HG03135 (cell line): ENCODE data around the gene OR5H2.

Experiments used
- ATAC-seq: cut with Tn5 transposase; IDR thresholded peaks from one replicate; pipeline ENCODE4 v1.9.1; 2021; ENCODE audit warnings: mild to moderate bottlenecking, moderate library complexity; ENCODE audit not compliant: unreplicated experiment

Gene OR5H2

GRCh38 chr3:98329392-98330124 is 47.3 kb downstream of the OR5H2 start:
- ATAC-seq = peak; percentile 64

- ATAC-seq = no peak
Observed at GRCh38 chr3:98331329-98331728, 49.0 kb downstream of the OR5H2 start.
